ENCODE measurements around the gene ABCB11. TPM values are rescaled to one million over a fixed set of nuclear protein-coding genes. Genes with fewer than 3 reads are reported as not detected.

The ABCB11 gene
- total and polyA plus RNA-seq, 2 of the 4 experiments (the other 2 are of a cell fraction) = not detected

DNA sequence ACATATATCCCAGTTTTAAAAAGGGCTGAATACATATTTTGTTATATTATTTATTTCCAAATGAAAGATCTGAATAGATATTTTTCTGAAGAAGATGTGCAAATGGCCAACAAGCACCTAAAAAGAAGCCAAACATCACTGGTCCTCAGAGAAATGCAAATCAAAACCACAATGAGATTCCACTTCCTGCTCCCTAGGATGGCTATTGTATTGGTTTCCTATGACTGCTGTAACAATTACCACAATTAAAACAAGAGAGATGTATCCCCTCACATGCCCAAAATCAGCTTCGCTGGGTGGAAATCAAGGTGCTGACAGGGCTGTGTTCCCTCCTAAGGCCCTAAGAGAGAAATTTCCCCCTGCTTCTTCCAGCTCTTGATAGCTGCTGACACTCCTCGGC, 23.2 kb downstream of the ABCB11 start:
- no TSS peak for BruUV-seq (replicated peaks)
- H3K56ac ChIP-seq (ENCODE audit: extremely low read depth, insufficient read depth, low read length) = no peak overlapping the region
- CTCF ChIA-PET = no interaction called here
- no peaks in the 10 kb centered on the region for H3K27me3 ChIP-seq (ENCODE audit: control insufficient read depth, insufficient read depth, low read length)
- H2AK5ac ChIP-seq (ENCODE audit: low read depth, low read length) = no peak overlapping the region
- ATAC-seq (ENCODE audit: low read depth) (no peak), DNase-seq (no peak)
- H3K4me2 ChIP-seq (ENCODE audit: low read depth, low read length) = no peak overlapping the region
- intact Hi-C loops (cut with micrococcal nuclease) (no loop called here), in situ Hi-C loops (cut with MboI; ENCODE audit: low sequenced_read_pairs) (no loop called here), dilution Hi-C loops (cut with HindIII; ENCODE audit: low sequenced_read_pairs, unreplicated experiment) (no loop called here)
- no peaks in the 10 kb centered on the region for H3K9me1 ChIP-seq (ENCODE audit: insufficient read depth, low read length)
- H3K23ac ChIP-seq (ENCODE audit: low read depth, low read length) = no peak overlapping the region
- no peaks in the 10 kb centered on the region for H3K79me1 ChIP-seq (ENCODE audit: low read depth in 1 of 2, low read length in 2 of 2)
- H3K27ac ChIP-seq (ENCODE audit: insufficient read depth, low read length) = no peak overlapping the region
- H3K14ac ChIP-seq (replicated peaks; ENCODE audit: low read depth, low read length) = no peak overlapping the region
- POLR2A ChIA-PET (ENCODE audit: unreplicated experiment) = no interaction called here
- H3K4me3 ChIP-seq (ENCODE audit: insufficient read depth, low read depth, low read length) = no peak overlapping the region
- no peak overlapping the region for H4K5ac ChIP-seq (ENCODE audit: low read depth, low read length)
- H3K4me1 ChIP-seq (ENCODE audit: control insufficient read depth, insufficient read depth, low read length) = no peaks in the 10 kb centered on the region
- H2BK20ac ChIP-seq (ENCODE audit: low read depth, low read length) = no peak overlapping the region
- no peak overlapping the region for H4K91ac ChIP-seq (ENCODE audit: insufficient read depth, low read depth, low read length)
- H3K36me3 ChIP-seq (ENCODE audit: control insufficient read depth, insufficient read depth, low read length) = no peaks in the 10 kb centered on the region
- H3K4ac ChIP-seq (ENCODE audit: low read depth, low read length) = no peak overlapping the region
- no peak overlapping the region for H3K18ac ChIP-seq (ENCODE audit: low read depth, low read length)
- no peaks in the 10 kb centered on the region for H4K20me1 ChIP-seq (ENCODE audit: insufficient read depth, low read length)
- no peak overlapping the region for H2BK5ac ChIP-seq (ENCODE audit: low read depth, low read length, poor library complexity, severe bottlenecking)
- no peak overlapping the region for H3K9ac ChIP-seq (ENCODE audit: low read depth, low read length)
- WGBS, 2 experiments (ENCODE audit: extremely low coverage in 2 of 2, insufficient read length in 1 of 2) = 73% methylated on average over 1 of the region's 2 CpGs; no CpG with 5 or more reads in 1 of the 2 experiments
- no peak overlapping the region for H2BK120ac ChIP-seq (ENCODE audit: low read depth, low read length)
- no peak for TF ChIP-seq NFE2L2 (IDR thresholded peaks at IDR 0.05; ENCODE audit: low read depth, low read length)
- no peak for TF ChIP-seq RCOR1 (IDR thresholded peaks at IDR 0.05; ENCODE audit: insufficient replicate concordance, low read length)
- no peak for TF ChIP-seq BHLHE40 (IDR thresholded peaks at IDR 0.05; ENCODE audit: low read depth, low read length)
- no peak for TF ChIP-seq FOS (IDR thresholded peaks at IDR 0.05; ENCODE audit: low read depth, low read length)
- TF ChIP-seq CHD1 (IDR thresholded peaks at IDR 0.05; ENCODE audit: low read depth, low read length) = no peak
- no peak for TF ChIP-seq CEBPB (IDR thresholded peaks at IDR 0.05; ENCODE audit: low read depth, low read length)
- TF ChIP-seq POLR2A (IDR thresholded peaks at IDR 0.05; ENCODE audit: low read depth, low read length) = no peak
- no peak for TF ChIP-seq RFX5 (IDR thresholded peaks at IDR 0.05; ENCODE audit: low read depth, low read length)
- TF ChIP-seq CTCF (conservative IDR thresholded peaks at IDR 0.05; ENCODE audit: low read depth, low read length) = no peak
- no peak for TF ChIP-seq RAD21 (IDR thresholded peaks at IDR 0.05; ENCODE audit: low read length)
- no peak for TF ChIP-seq USF2 (IDR thresholded peaks at IDR 0.05; ENCODE audit: low read depth, low read length)
- TF ChIP-seq MXI1 (IDR thresholded peaks at IDR 0.05; ENCODE audit: borderline replicate concordance, low read depth, low read length) = no peak
- no peak for TF ChIP-seq MAZ (IDR thresholded peaks at IDR 0.05; ENCODE audit: borderline replicate concordance, low read depth, low read length)
- TF ChIP-seq MAFK (IDR thresholded peaks at IDR 0.05; ENCODE audit: low read depth, low read length) = no peak
- no peaks in the 10 kb centered on the region for H3K9me3 ChIP-seq (ENCODE audit: control insufficient read depth, insufficient read depth, low read length)
- no peak overlapping the region for H2BK15ac ChIP-seq (ENCODE audit: low read depth, low read length)
- no peak overlapping the region for H2AFZ ChIP-seq (replicated peaks; ENCODE audit: low read length, poor library complexity)
- H2AK9ac ChIP-seq (replicated peaks; ENCODE audit: low read depth, low read length, poor library complexity) = no peak overlapping the region
- H4K8ac ChIP-seq (ENCODE audit: low read depth in 2 of 2, low read length in 2 of 2) = no peak overlapping the region

Data from IMR-90 (cell line).